Central memory CD8-positive, alpha-beta T cell (primary cell): ENCODE measurements around the gene GALNT9.

Experiments
- ATAC-seq: fragments of 150-1000 bp; cut with Tn5 transposase; replicated peaks from 2 replicates; pipeline ENCODE4 v1.10.0; 2022; ENCODE audit warnings: mild to moderate bottlenecking, moderate FRiP score, moderate number of reproducible peaks; ENCODE audit not compliant: poor library complexity, severe bottlenecking; ENCODE audit errors: extremely low read depth
- DNase-seq, 2 donors: peaks; one replicate each; pipeline ENCODE4 v3.0.0; 2021; ENCODE audit warnings: low spot score in 2 of 2
- H3K27ac Mint-ChIP-seq: one replicate; pipeline ENCODE4 v1.8.0; 2022; ENCODE audit warnings: low read depth, mild to moderate bottlenecking, moderate library complexity, mixed read lengths
- H3K27me3 Mint-ChIP-seq: one replicate; pipeline ENCODE4 v1.8.0; 2022; ENCODE audit warnings: mixed read lengths
- H3K36me3 Mint-ChIP-seq: one replicate; pipeline ENCODE4 v1.8.0; 2022; ENCODE audit warnings: mild to moderate bottlenecking, moderate library complexity, mixed read lengths; ENCODE audit not compliant: insufficient read depth
- H3K4me1 Mint-ChIP-seq: one replicate; pipeline ENCODE4 v1.8.0; 2022; ENCODE audit warnings: mixed read lengths
- H3K4me3 Mint-ChIP-seq: one replicate; pipeline ENCODE4 v1.8.0; 2022; ENCODE audit warnings: mild to moderate bottlenecking, moderate library complexity, mixed read lengths
- H3K9me3 Mint-ChIP-seq: one replicate; pipeline ENCODE4 v1.8.0; 2022; ENCODE audit warnings: mixed read lengths

GALNT9 gene

DNA sequence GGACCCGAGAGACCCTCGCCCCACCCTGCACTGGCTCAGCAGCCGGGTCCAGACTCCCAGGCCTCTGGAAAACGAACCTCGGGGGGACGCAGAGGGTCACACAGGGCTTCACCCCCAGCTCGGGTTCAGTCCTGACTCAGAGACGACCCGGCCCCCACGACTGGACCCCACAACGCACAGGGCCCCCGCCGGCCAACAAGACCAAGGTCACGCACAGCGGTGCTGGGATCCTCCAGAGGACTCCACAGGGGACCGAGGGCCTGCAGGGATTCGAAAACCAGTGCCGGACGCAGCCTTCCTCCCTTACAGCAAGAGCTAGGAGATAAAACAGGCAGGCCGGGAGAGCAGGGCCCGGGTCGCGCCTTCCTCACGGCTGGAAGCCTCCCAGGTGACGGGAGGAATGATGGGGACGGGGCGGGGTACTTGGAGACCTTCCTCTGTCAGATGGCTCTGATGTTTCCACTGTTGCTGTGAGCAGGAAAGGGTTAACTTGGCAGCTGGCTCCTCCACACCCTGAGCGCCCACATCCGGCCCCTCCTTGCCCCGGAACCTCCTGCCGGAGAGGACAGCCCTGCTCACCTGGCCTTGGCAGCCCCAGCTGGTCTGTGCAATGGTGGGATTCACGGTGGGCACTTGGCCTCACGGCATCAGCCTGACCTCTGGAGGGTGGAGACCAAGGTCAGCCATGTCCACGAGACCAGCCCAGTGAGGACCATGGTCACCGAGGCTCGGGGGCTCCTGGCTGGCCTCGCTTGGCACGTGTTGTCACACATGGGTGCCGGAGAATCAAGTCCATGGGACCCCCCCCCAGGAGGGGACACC is 46.2 kb downstream of the GALNT9 start:
- no peak for ATAC-seq
- Mint-ChIP-seq H3K36me3 (no peaks in the 10 kb centered on the region), H3K27ac (no peak overlapping the region), H3K4me3 (no peak overlapping the region), H3K9me3 (no peaks in the 10 kb centered on the region), H3K27me3 (peaks cover 48% of the 10 kb centered on the region), H3K4me1 (no peaks in the 10 kb centered on the region)
- no peak for DNase-seq

DNA sequence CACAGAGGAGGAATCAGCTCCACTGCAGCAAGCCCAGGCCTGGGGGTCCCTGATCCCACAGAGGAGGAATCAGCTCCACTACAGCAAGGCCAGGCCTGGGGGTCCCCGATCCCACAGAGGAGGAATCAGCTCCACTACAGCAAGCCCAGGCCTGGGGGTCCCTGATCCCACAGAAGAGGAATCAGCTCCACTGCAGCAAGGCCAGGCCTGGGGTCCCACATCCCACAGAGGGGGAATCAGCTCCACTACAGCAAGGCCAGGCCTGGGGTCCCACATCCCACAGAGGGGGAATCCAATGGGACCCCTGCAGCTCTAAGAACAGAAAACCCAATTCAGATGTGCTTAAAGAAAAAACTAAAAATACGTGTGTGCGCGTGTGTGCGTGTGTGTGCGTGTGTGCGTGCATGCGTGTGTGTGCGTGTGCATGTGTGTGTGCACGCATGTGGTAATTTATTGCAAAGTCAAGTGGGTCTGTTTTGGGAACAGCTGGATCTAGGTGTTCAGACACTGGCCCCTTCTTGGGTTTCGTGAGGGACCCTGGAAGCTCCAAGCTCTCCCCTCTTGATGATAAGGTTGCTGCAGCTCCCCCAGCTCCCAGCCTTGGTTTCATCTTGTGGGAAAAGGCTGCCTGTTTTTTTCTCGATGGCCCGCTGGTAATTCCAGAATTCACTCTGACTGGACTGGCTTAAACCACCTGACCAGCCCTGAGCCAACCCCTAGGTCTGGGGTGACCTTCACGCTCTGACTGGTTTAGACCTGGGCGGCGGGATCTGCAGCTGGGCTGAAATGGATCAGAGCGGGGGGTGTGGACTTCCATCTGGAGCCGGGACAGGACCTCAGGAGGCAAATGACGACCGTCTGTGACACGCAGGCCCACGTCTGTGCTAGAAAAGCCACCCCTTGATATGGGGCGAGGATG is 47.1 kb downstream of the GALNT9 start:
- no peaks in the 10 kb centered on the region for H3K9me3 Mint-ChIP-seq
- no peaks in the 10 kb centered on the region for H3K4me1 Mint-ChIP-seq
- ATAC-seq (no peak), DNase-seq (no peak)
- H3K36me3 Mint-ChIP-seq: no peaks in the 10 kb centered on the region
- no peak overlapping the region for H3K4me3 Mint-ChIP-seq
- H3K27me3 Mint-ChIP-seq: peaks cover 46% of the 10 kb centered on the region
- no peak overlapping the region for H3K27ac Mint-ChIP-seq

DNA sequence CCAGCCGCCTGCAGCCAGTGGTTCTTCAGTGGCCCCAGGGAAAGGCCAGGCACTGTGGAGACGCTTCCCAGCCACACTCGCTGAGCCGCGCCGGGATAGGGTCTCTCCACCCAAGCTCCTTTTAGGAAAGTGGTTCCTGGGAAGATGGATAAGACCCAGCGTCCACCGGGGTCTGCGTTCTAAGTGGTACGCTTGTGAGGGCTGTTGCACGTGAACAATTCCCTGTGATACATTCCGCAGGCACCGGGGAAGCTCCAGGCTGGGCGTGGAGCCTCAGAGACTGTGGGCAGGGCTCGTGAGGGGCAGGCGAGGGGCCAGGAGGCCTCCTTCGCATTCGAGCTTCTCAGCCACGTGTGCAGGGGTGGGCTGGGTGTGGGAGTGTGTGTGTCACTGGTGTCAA is 48.4 kb downstream of the GALNT9 start:
- Mint-ChIP-seq H3K9me3 (no peaks in the 10 kb centered on the region), H3K4me3 (no peak overlapping the region), H3K27ac (no peak overlapping the region), H3K27me3 (peaks cover 53% of the 10 kb centered on the region), H3K4me1 (no peaks in the 10 kb centered on the region), H3K36me3 (no peaks in the 10 kb centered on the region)
- ATAC-seq (no peak), DNase-seq (no peak)

DNA sequence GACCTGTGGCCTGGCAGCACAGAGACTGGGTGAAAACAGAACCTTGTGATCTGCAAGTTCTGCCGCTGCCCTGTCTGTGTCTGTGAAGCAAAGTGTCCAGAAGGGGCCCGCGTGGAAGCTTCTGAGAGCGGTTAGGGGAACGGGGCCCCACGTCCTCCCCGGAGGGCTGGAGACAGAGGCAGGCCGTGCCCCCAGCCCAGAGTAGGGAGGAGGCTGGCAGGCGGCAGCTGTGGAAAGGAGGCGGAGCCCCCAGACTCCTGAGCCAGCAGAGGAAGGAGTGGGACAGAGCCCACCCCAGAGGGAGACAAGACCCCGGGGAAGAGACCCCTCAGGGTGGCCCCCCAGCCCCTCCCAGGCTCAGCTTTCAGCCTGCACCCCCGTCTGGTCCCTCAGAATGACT is 49.0 kb downstream of the GALNT9 start:
- H3K9me3 Mint-ChIP-seq: no peaks in the 10 kb centered on the region
- H3K4me3 Mint-ChIP-seq: no peak overlapping the region
- H3K27ac Mint-ChIP-seq: no peak overlapping the region
- no peaks in the 10 kb centered on the region for H3K4me1 Mint-ChIP-seq
- peaks cover 53% of the 10 kb centered on the region for H3K27me3 Mint-ChIP-seq
- DNase-seq (no peak), ATAC-seq (no peak)
- no peaks in the 10 kb centered on the region for H3K36me3 Mint-ChIP-seq

DNA sequence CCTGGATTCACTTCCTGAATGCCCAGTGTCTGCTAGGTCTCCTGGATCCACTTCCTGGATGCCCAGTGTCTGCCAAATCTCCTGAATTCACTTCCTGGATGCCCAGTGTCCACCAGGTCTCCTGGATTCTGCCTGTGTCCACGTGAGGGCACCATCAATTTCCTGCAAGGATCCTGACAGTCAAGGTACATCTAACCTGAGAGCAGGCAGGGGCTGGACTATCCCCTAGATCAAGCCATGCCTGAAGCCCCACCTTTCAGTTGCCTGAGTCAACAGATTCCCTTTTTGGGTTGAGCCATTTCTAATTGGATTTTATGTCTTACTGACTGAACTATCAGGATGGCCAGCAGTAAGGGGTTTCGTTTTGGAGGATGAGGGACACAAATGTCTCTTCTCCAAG is 49.5 kb downstream of the GALNT9 start:
- no peaks in the 10 kb centered on the region for H3K4me1 Mint-ChIP-seq
- DNase-seq (no peak), ATAC-seq (no peak)
- H3K27ac Mint-ChIP-seq: no peak overlapping the region
- no peaks in the 10 kb centered on the region for H3K36me3 Mint-ChIP-seq
- H3K4me3 Mint-ChIP-seq: no peak overlapping the region
- peaks cover 53% of the 10 kb centered on the region for H3K27me3 Mint-ChIP-seq
- no peaks in the 10 kb centered on the region for H3K9me3 Mint-ChIP-seq

DNA sequence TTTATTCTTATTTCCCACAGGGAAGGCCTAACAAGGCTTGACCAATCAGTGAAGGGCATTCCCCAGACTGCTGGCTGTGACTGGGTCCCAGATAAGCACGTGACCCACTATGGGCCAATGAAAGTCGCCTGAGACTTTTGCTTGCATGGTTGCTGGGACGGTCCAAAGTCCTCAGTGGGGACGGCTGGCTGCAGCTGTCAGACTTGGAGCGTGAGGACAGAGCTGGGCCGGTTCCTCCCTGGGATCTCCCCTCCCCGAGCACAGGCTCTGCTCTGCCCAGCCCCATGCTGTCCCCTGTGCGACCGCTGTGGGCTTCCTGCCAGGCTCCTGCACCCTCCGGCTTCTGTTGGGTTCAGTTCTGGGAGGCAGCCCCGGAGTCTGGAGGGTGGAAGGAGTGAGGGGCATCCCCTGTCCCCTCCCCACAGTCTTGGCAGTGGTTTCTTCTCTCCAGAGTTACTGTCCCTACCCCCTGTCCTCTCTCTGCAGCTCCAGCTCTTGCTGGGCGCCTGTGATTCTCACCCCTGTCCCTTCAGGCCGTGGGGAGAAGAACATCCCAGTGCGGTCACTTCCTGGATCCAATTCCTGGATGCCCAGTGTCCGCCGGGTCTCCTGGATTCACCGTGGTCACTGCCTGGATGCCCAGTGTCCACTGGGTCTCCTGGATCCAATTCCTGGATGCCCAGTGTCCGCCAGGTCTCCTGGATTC is 50.1 kb downstream of the GALNT9 start:
- H3K27ac Mint-ChIP-seq: no peak overlapping the region
- H3K4me3 Mint-ChIP-seq: no peak overlapping the region
- H3K4me1 Mint-ChIP-seq: no peaks in the 10 kb centered on the region
- ATAC-seq (no peak), DNase-seq (no peak)
- no peaks in the 10 kb centered on the region for H3K9me3 Mint-ChIP-seq
- no peaks in the 10 kb centered on the region for H3K36me3 Mint-ChIP-seq
- peaks cover 47% of the 10 kb centered on the region for H3K27me3 Mint-ChIP-seq

DNA sequence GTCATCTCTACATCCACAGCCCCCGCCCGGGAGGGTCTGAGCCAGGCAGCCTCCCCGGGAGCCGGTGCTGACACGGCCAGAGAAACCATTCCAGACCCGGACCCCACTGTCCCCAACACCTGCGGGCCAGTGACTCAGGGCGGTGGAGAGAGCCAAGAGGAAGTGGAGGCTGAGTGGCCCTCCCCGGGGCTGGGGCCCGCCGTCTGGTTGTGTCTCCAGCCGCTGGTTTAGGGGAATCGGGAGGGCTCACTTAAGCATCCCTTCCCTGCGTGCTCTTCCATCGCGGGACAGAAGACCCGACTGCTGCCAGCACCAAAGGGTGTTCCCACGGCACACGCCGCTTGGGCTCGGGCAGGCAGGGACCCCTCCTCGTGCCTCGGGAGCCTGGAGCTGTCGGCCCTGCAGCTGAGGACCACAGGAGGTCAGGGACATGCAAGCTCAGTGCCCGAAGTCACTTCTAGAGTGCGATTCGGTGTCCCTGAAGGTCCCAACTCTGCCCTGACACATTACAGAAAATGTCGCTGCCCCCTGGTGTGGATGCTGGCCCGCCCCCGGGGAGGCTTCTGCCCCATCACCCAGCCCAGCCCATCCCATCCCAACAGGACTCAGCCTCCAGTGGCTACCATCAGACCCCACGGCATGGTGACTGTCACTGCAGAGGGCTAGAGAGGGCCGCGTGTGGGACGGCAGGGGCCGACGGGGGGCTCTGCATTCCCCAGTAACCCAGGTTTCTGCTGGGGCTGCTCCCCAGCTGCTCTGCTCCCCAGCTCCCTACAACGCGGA is 50.8 kb downstream of the GALNT9 start:
- Mint-ChIP-seq H3K4me1 (no peaks in the 10 kb centered on the region), H3K36me3 (no peaks in the 10 kb centered on the region), H3K4me3 (no peak overlapping the region), H3K9me3 (no peaks in the 10 kb centered on the region), H3K27ac (no peak overlapping the region), H3K27me3 (peaks cover 40% of the 10 kb centered on the region)
- no peak for DNase-seq
- ATAC-seq: no peak

DNA sequence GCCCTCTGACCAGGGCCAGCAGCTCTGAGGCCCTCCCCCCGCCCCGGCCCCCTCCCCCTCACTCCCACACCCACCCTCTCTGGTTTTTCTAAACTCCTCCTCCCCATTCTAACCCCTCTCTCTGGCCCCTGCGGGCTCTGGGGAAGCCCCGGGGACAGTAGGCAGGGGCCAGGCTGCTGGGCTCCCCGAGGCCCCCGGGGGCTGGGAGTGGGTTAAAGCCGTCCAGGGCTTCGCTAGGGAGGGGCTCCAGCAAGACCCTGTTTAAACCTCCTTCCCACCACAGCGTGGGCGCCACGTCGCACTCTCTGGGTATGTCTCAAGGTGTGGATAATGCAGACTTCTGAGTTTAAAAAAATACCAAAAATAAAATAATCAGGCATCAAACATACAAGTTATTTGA is 51.4 kb downstream of the GALNT9 start:
- no peak for ATAC-seq
- H3K27me3 Mint-ChIP-seq: peaks cover 40% of the 10 kb centered on the region
- H3K4me1 Mint-ChIP-seq: no peaks in the 10 kb centered on the region
- H3K4me3 Mint-ChIP-seq: no peak overlapping the region
- no peak overlapping the region for H3K27ac Mint-ChIP-seq
- no peak for DNase-seq
- no peaks in the 10 kb centered on the region for H3K9me3 Mint-ChIP-seq
- no peaks in the 10 kb centered on the region for H3K36me3 Mint-ChIP-seq

DNA sequence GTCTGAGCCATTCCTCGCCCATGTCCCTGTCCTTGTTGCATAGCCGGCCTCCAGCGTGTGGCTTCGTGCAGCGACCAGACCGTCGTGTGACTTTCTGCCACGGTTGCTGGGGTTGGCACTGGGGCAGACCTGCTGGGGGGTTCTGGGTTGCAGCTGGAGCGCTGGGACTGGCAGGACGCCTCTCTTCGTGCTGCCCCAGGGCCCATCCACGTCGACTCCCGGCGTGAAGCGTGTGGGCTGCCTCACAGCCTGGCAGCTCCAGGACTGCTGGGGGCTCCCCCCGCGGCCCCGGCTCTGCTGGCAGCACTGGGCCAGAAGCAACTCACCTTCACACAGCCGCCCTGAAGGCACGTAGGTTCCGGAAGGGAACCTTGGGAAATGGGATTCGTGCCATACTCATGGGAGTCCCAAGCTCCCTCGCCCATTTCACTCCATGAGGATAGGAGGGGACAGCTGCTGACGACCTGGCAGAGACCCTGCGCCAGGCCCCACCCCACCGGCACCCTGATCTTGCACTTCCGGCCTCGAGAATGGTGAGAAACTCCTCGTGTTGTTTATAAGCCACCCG is 51.9 kb downstream of the GALNT9 start:
- peaks cover 40% of the 10 kb centered on the region for H3K27me3 Mint-ChIP-seq
- no peaks in the 10 kb centered on the region for H3K36me3 Mint-ChIP-seq
- ATAC-seq (no peak), DNase-seq (no peak)
- H3K9me3 Mint-ChIP-seq: no peaks in the 10 kb centered on the region
- H3K4me3 Mint-ChIP-seq: no peak overlapping the region
- no peaks in the 10 kb centered on the region for H3K4me1 Mint-ChIP-seq
- no peak overlapping the region for H3K27ac Mint-ChIP-seq

DNA sequence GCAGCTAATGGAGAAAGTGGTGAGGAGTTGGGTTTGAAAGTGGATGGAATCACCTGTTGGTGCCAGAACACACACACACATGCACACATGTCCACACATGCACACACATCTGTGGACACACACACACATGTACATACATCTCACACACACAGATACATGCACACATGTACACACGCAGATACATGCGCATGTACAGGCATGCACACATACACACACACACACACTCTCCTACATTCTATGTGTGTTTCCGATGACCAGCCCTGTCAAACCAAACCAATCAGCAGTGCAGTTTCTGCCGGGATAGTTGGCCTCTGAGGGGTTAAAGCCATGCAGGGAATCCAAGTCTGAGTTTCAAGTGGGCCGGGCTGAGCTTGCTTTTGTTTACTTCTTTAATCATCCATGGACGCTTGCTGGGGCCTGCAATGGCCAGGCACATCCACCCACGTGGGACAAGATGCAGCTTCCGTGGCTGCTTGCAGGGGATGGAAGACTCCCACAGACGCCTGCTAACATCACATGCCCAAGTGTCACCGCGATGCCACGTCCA is 52.5 kb downstream of the GALNT9 start:
- Mint-ChIP-seq H3K4me1 (no peaks in the 10 kb centered on the region), H3K27ac (no peak overlapping the region), H3K9me3 (no peaks in the 10 kb centered on the region), H3K36me3 (no peaks in the 10 kb centered on the region), H3K4me3 (no peak overlapping the region), H3K27me3 (peaks cover 40% of the 10 kb centered on the region)
- ATAC-seq (no peak), DNase-seq (no peak)

DNA sequence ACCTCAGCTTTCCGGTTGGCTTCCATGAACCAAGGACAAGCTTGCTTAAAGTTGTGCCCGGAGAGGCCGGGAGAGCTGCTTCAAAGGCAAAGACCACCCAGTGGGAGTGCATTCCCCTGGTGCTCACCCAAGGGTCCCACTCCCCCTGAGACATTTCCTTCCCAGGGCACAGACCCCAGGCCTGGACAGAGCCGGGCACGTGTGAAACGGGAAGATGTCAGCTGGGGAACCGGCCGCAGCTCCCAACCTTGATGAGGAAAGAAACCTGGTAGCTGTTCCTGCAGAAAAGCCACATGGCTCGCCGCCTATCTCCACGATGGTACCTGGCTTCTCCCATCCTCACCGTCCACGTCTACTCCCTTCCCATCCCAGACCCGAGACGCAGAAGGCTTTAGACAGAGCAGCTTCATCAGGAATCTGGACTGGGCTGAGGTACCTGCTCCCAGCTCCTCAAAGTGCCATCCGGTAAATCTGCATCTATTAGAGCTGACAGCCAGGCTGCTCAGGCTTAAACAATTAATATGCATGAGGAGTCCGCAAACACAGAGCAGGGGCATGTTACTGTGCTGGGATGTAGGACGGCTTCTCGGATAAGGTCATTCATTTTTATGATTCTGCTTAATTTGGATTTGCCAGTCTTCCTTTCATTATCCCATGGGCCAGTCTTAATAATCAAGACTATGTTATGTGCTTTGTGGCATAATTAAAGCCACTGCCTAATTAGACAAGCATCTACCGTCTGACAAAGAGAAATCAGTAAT is 53.1 kb downstream of the GALNT9 start:
- Mint-ChIP-seq H3K4me1 (no peaks in the 10 kb centered on the region), H3K4me3 (no peak overlapping the region), H3K36me3 (no peaks in the 10 kb centered on the region), H3K27ac (no peak overlapping the region), H3K27me3 (peaks cover 40% of the 10 kb centered on the region), H3K9me3 (no peaks in the 10 kb centered on the region)
- ATAC-seq: no peak
- DNase-seq: no peak
